Amniotic stem cell (primary cell): ENCODE data around the gene BEND6.
"Not testable (repeated sequence)": the region's sequence is repeated elsewhere in the genome, so short reads cannot be mapped to it uniquely, and the experiment has no call there.

ENCODE experiments used
- DNase-seq: peaks from one replicate; lab custom pipeline; 2025; lab: John Stamatoyannopoulos, UW

BEND6 gene

GRCh38 chr6:57033228-57033627, 78.3 kb downstream of the BEND6 start:
- DNase-seq, result no peak

- DNase-seq, result no peak
Measured at GRCh38 chr6:57035549-57035948, 80.6 kb downstream of the BEND6 start.

- no peak for DNase-seq
Measured at GRCh38 chr6:57038906-57039305, 84.0 kb downstream of the BEND6 start.

GRCh38 chr6:57040011-57040410, 85.1 kb downstream of the BEND6 start:
- no peak for DNase-seq

- not testable (repeated sequence) for DNase-seq
Measured at GRCh38 chr6:57044061-57044460, 89.2 kb downstream of the BEND6 start.

- no peak for DNase-seq
Measured at GRCh38 chr6:57044568-57044967, 89.7 kb downstream of the BEND6 start.

- peak; percentile 62 for DNase-seq
Measured at GRCh38 chr6:57046332-57047256, 91.7 kb downstream of the BEND6 start, which contains the start of gene KIAA1586. TSS of gene KIAA1586 (plus strand) at chr6:57046693. CDS start at chr6:57046756, 63 bp downstream.

- DNase-seq, result not testable (repeated sequence)
Measured at GRCh38 chr6:57047257-57047585, 92.3 kb downstream of the BEND6 start.

- not testable (repeated sequence) for DNase-seq
Measured at GRCh38 chr6:57047859-57048258, 93.0 kb downstream of the BEND6 start.

- DNase-seq, result no peak
Measured at GRCh38 chr6:57048577-57048976, 93.7 kb downstream of the BEND6 start.

GRCh38 chr6:57063847-57064246, 108.9 kb downstream of the BEND6 start:
- DNase-seq, result no peak

GRCh38 chr6:57064809-57065208, 109.9 kb downstream of the BEND6 start:
- DNase-seq, result peak; percentile 17

- DNase-seq, result no peak
Measured at GRCh38 chr6:57068061-57068460, 113.2 kb downstream of the BEND6 start.

- no peak for DNase-seq
Measured at GRCh38 chr6:57069228-57069627, 114.3 kb downstream of the BEND6 start.

GRCh38 chr6:57069920-57070331, 115.0 kb downstream of the BEND6 start:
- DNase-seq, result no peak

GRCh38 chr6:57072108-57072507, 117.2 kb downstream of the BEND6 start:
- DNase-seq, result no peak

GRCh38 chr6:57074383-57074782, 119.5 kb downstream of the BEND6 start:
- DNase-seq, result no peak

- no peak for DNase-seq
Measured at GRCh38 chr6:57075092-57075491, 120.2 kb downstream of the BEND6 start.
